SU-DHL-6 (cell line): ENCODE measurements around the gene LUM.

Experiments used
- H2AFZ ChIP-seq: fragments of 200-600 bp; sonication (generic); 2 replicates; pipeline ENCODE4 v1.6.1; 2014; ENCODE audit warnings: low read depth, mild to moderate bottlenecking, moderate library complexity, mixed read lengths, antibody characterized with exemption, low read length; ENCODE audit not compliant: severe bottlenecking
- H3F3A ChIP-seq: fragments of 200-600 bp; shearing (Covaris generic); 2 replicates; pipeline ENCODE4 v1.6.0; 2016; ENCODE audit warnings: antibody characterized with exemption, mild to moderate bottlenecking; ENCODE audit not compliant: insufficient read depth
- H3K27ac ChIP-seq: fragments of 200-600 bp; sonication (generic); 2 replicates; pipeline ENCODE4 v1.5.1; 2016; ENCODE audit warnings: low read depth, mild to moderate bottlenecking, low read length, moderate library complexity, mixed read lengths
- H3K27me3 ChIP-seq: fragments of 200-600 bp; sonication (generic), shearing (Covaris generic); 2 replicates; pipeline ENCODE4 v1.6.0; 2014; ENCODE audit warnings: mild to moderate bottlenecking, low read length
- H3K36me3 ChIP-seq: fragments of 200-600 bp; sonication (generic); 2 replicates; pipeline ENCODE4 v1.6.1; 2014; ENCODE audit warnings: mild to moderate bottlenecking, low read length, mixed read lengths
- H3K4me2 ChIP-seq: fragments of 300-600, 200-600 bp; shearing (Covaris generic), sonication (generic); 2 replicates; pipeline ENCODE4 v1.6.0; 2014; ENCODE audit warnings: low read length, low read depth, mild to moderate bottlenecking; ENCODE audit not compliant: poor library complexity, severe bottlenecking
- H3K4me3 ChIP-seq: fragments of 200-600 bp; sonication (generic); 2 replicates; pipeline ENCODE4 v1.5.1; 2014; ENCODE audit warnings: antibody characterized with exemption, low read length, mild to moderate bottlenecking, mixed read lengths; ENCODE audit not compliant: insufficient read depth, poor library complexity, severe bottlenecking
- H3K79me2 ChIP-seq: fragments of 200-600 bp; sonication (generic); 2 replicates; pipeline ENCODE4 v1.6.1; 2014; ENCODE audit warnings: mild to moderate bottlenecking, low read length, moderate library complexity; ENCODE audit not compliant: insufficient read depth
- H3K9ac ChIP-seq: fragments of 200-600 bp; sonication (generic); 2 replicates; pipeline ENCODE4 v1.7.0; 2014; ENCODE audit warnings: mild to moderate bottlenecking, low read length
- H3K9me2 ChIP-seq: fragments of 200-600 bp; sonication (generic); replicated peaks from 2 replicates; pipeline ENCODE4 v1.6.1; 2014; ENCODE audit warnings: low read length; ENCODE audit not compliant: insufficient read depth
- H3K9me3 ChIP-seq: fragments of 200-600 bp; sonication (generic); 2 replicates; pipeline ENCODE4 v1.6.1; 2014; ENCODE audit warnings: low read length, mixed read lengths; ENCODE audit not compliant: insufficient read depth
- H4K20me1 ChIP-seq: fragments of 200-600 bp; sonication (generic); 2 replicates; pipeline ENCODE4 v1.6.1; 2014; ENCODE audit warnings: low read depth, mild to moderate bottlenecking, antibody characterized with exemption, low read length, moderate library complexity, mixed read lengths
- EZH2phosphoT487 ChIP-seq: fragments of 200-600 bp; sonication (generic), shearing (Covaris generic); conservative IDR thresholded peaks from 2 replicates; pipeline ENCODE4 v1.6.1; 2018; ENCODE audit warnings: mild to moderate bottlenecking, antibody characterized with exemption, low read length, moderate library complexity, mixed read lengths
- TF ChIP-seq, protein P1 (sequence below): fragments of 200-600 bp; sonication (generic); IDR thresholded peaks from one replicate; pipeline ENCODE4 v1.5.1; 2017; ENCODE audit warnings: antibody characterized with exemption, mild to moderate bottlenecking, low read length, moderate library complexity; ENCODE audit not compliant: insufficient read depth, poor library complexity, severe bottlenecking

Gene LUM

DNA sequence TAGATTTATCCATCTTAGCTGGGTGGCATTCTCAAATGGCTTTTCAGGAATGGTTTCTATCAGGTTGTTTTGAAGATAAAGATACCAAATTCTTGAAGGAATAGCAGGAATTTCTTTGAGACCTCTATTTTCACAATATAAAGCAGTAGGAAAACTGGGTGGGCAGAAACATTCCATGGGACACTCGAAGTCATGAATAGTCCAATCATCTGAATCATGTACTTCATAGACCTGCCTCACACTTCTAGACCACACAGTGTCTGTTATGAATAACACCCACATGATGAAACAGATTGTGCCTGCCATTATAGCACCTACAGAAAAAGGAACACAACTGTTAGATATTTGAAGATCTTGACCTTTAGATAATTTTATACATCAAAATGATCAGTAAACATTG is 55.3 kb downstream of the LUM start:
- Histone ChIP-seq H3K79me2 (no peaks in the 10 kb centered on the region), H3K4me2 (no peak overlapping the region), H2AFZ (no peak overlapping the region), H4K20me1 (no peaks in the 10 kb centered on the region), H3K36me3 (no peaks in the 10 kb centered on the region), H3K27ac (no peak overlapping the region), H3K9ac (no peak overlapping the region), H3F3A (no peaks in the 10 kb centered on the region), H3K27me3 (no peaks in the 10 kb centered on the region), H3K9me3 (no peaks in the 10 kb centered on the region), H3K4me3 (no peak overlapping the region), H3K9me2 (no peaks in the 10 kb centered on the region)
- TF ChIP-seq, protein P1, sequence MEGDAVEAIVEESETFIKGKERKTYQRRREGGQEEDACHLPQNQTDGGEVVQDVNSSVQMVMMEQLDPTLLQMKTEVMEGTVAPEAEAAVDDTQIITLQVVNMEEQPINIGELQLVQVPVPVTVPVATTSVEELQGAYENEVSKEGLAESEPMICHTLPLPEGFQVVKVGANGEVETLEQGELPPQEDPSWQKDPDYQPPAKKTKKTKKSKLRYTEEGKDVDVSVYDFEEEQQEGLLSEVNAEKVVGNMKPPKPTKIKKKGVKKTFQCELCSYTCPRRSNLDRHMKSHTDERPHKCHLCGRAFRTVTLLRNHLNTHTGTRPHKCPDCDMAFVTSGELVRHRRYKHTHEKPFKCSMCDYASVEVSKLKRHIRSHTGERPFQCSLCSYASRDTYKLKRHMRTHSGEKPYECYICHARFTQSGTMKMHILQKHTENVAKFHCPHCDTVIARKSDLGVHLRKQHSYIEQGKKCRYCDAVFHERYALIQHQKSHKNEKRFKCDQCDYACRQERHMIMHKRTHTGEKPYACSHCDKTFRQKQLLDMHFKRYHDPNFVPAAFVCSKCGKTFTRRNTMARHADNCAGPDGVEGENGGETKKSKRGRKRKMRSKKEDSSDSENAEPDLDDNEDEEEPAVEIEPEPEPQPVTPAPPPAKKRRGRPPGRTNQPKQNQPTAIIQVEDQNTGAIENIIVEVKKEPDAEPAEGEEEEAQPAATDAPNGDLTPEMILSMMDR = no peak
- no peak for TF ChIP-seq EZH2phosphoT487

DNA sequence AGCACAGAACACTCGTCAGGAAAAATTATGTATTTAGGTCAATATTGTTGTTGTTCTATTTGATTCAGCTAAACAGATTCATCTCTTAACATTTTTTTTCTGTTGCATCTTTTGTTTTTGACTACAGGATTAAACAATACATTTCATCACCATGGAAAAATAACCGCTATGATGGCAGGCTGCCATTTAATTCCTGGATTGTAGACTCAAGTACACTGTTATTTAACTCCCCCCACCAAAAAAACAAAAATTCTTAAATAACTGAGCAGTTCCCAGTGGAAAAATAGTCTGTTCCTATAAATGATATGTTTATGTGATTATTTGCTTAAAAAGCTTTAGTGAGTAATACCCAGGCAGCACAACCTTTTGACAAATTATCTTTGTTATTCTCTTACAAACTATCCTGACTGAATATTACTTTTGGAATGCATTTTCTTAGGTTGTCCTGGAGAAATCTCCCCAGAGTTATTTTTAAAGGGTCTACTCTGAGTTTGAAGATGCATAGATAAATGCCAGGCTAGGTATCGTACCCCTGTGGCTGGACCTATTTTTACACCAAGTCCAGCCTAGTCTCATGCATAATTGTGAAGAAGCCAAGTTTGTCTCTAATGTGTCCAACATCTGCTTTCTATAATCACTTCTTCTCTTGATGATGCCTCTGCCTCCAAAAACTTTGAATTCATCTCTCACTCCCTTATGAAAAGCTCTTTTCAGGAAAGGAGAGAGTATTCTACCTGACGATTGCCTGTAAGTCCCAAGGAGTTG is 57.2 kb downstream of the LUM start:
- Histone ChIP-seq H3K27me3 (no peaks in the 10 kb centered on the region), H3K9me2 (no peaks in the 10 kb centered on the region), H3K4me2 (no peak overlapping the region), H2AFZ (no peak overlapping the region), H3K36me3 (no peaks in the 10 kb centered on the region), H4K20me1 (no peaks in the 10 kb centered on the region), H3K9ac (no peak overlapping the region), H3K4me3 (no peak overlapping the region), H3F3A (no peaks in the 10 kb centered on the region), H3K79me2 (no peaks in the 10 kb centered on the region), H3K27ac (no peak overlapping the region), H3K9me3 (no peaks in the 10 kb centered on the region)
- no peak for TF ChIP-seq EZH2phosphoT487
